ENCODE data around the gene MOB1B. TPM values are rescaled to one million over a fixed set of nuclear protein-coding genes. Genes with fewer than 3 reads are reported as not detected.

Gene MOB1B
- total RNA-seq, 4 donors from 2014 or later: 8.6 to 14.6 (median 12.2) TPM

- H3K4me3 ChIP-seq (ENCODE audit: low read depth, poor library complexity, severe bottlenecking): no peak overlapping the region
- TF ChIP-seq CTCF (IDR thresholded peaks at IDR 0.05): no peak
- no peak for TF ChIP-seq POLR2A (IDR thresholded peaks at IDR 0.05)
- intact Hi-C loops (cut with DNase I; ENCODE audit: low total_unique reads): no loop called here
- DNase-seq (ENCODE audit: low spot score in 2 of 2): no peak
- WGBS, 2 donors: 83% methylated on average over 8 of the region's 8 CpGs
Measured at GRCh38 chr4:70915874-70916559, 13.8 kb downstream of the MOB1B start.

DNA sequence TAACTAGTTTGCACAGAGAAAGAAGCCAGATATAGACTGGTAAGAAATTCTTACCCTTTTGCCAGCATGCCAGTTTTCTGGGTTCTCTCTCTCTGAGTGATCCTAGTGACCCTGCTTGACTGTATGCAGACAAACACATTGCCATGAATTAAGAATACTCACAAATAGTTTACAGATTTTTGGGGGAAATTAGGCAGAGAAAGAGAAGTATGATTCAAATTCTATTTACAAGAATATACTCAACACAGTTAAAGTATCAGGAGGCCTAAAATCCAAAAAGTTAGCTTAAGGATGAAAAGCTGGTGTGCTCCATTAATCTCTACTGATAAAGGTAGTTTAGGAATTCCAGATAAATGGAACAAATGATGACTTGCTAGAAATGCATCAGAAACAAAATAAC, 18.4 kb downstream of the MOB1B start:
- no peak overlapping the region for H3K4me3 ChIP-seq (ENCODE audit: low read depth, poor library complexity, severe bottlenecking)
- intact Hi-C loops (cut with DNase I; ENCODE audit: low total_unique reads): no loop called here
- DNase-seq (ENCODE audit: low spot score in 2 of 2): no peak
- TF ChIP-seq POLR2A (IDR thresholded peaks at IDR 0.05): no peak
- TF ChIP-seq CTCF (IDR thresholded peaks at IDR 0.05): no peak

- no peak for DNase-seq (ENCODE audit: low spot score in 2 of 2)
- intact Hi-C loops (cut with DNase I; ENCODE audit: low total_unique reads): no loop called here
- WGBS, 2 donors: 85 to 86% methylated on average over 1 of the region's 1 CpG
- no peak overlapping the region for H3K4me3 ChIP-seq (ENCODE audit: low read depth, poor library complexity, severe bottlenecking)
- TF ChIP-seq CTCF (IDR thresholded peaks at IDR 0.05): no peak
- TF ChIP-seq POLR2A (IDR thresholded peaks at IDR 0.05): no peak
Measured at GRCh38 chr4:70925418-70925817, 23.2 kb downstream of the MOB1B start.

DNA sequence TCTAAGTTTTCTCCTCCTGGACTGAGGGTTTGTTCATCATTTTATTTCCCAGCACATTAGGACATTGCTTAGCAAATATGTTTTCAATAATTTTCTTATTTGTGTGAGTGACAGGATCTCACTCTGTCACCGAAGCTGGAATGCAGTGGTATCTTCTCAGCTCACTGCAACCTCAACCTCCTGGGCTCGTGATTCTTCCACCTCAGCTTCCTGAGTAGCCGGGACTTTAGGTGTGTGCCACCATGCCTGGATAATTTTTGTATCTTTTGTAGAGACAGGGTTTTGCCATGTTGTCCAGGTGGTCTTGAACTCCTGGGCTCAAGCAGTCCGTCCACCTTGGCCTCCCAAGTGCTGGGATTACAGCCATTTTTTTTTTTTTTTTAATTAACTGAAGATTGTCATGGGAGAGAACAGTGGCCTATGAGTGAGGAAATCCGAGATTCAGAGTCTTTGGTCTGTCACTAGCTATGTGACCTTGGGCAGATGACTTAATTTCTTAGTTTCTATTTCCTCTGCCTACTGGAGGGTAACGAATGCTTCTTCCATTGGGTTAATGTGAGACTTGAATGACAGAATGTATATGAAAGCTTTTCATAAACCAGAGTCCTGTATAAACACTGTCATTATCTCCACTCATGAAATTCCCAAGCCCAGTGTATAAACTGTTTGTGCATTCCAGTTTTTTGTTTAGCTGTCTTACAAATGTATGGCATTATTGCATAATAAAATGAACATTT, 23.9 kb downstream of the MOB1B start:
- 67 to 78% methylated on average over 6 of the region's 6 CpGs for WGBS, 2 donors
- TF ChIP-seq CTCF (IDR thresholded peaks at IDR 0.05) (no peak), POLR2A (IDR thresholded peaks at IDR 0.05) (no peak)
- no peak for DNase-seq (ENCODE audit: low spot score in 2 of 2)
- no peak overlapping the region for H3K4me3 ChIP-seq (ENCODE audit: low read depth, poor library complexity, severe bottlenecking)
- intact Hi-C loops (cut with DNase I; ENCODE audit: low total_unique reads): no loop called here

DNA sequence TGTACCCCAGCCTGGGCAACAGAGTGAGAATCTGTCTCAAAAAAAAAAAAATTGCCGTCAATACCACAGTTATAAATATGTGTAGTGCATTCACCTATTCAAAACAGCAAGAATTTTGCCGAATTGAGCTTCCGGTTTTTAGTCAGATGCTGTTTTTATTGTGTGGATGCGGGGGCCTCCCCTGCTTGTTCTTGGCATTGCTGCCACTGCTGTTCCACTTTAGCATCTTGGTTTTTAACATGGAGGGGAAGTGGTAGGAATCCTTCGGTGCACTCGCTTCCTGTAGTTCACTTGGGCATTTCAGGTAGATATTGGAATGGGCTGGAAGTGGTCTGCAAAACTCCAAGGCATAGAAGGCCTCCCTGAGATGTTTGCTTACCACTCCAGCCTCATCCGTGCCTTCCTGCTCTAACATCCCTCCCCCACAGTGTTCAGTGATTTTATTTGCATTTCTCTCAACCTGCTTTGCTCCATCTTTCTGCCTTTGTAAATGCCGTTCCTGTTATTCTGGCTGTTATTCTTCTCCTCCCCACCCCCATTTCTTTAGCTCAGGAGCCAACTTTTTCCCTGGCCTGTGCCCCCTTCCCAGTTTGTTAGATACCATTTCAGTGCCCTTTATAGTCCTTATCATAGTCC, 25.5 kb downstream of the MOB1B start:
- 78 to 89% methylated on average over 8 of the region's 8 CpGs for WGBS, 2 donors

More for the DNA sequence above, 25.5 kb downstream of the MOB1B start:
- no peak for DNase-seq (ENCODE audit: low spot score in 2 of 2)
- H3K4me3 ChIP-seq (ENCODE audit: low read depth, poor library complexity, severe bottlenecking): no peak overlapping the region
- intact Hi-C loops (cut with DNase I; ENCODE audit: low total_unique reads): no loop called here
- TF ChIP-seq CTCF (IDR thresholded peaks at IDR 0.05) (no peak), POLR2A (IDR thresholded peaks at IDR 0.05) (no peak)
